ENCODE measurements around the gene SRP14.

SRP14 gene

GRCh38 chr15:40059821-40060220 is 20.8 kb upstream of the SRP14 start:
- no peak for DNase-seq (ENCODE audit: low read depth)
- TF ChIP-seq, protein P1, sequence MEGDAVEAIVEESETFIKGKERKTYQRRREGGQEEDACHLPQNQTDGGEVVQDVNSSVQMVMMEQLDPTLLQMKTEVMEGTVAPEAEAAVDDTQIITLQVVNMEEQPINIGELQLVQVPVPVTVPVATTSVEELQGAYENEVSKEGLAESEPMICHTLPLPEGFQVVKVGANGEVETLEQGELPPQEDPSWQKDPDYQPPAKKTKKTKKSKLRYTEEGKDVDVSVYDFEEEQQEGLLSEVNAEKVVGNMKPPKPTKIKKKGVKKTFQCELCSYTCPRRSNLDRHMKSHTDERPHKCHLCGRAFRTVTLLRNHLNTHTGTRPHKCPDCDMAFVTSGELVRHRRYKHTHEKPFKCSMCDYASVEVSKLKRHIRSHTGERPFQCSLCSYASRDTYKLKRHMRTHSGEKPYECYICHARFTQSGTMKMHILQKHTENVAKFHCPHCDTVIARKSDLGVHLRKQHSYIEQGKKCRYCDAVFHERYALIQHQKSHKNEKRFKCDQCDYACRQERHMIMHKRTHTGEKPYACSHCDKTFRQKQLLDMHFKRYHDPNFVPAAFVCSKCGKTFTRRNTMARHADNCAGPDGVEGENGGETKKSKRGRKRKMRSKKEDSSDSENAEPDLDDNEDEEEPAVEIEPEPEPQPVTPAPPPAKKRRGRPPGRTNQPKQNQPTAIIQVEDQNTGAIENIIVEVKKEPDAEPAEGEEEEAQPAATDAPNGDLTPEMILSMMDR (IDR thresholded peaks at IDR 0.05; ENCODE audit: control insufficient read depth, extremely low read depth, insufficient read depth), result no peak
- no peak overlapping the region for H3K4me3 ChIP-seq (ENCODE audit: low read depth, low read length)

- TF ChIP-seq, protein P1 (IDR thresholded peaks at IDR 0.05; ENCODE audit: control insufficient read depth, extremely low read depth, insufficient read depth), result no peak
- no peak for DNase-seq (ENCODE audit: low read depth)
- H3K4me3 ChIP-seq (ENCODE audit: low read depth, low read length), result no peak overlapping the region
Observed at GRCh38 chr15:40058476-40059140, 19.6 kb upstream of the SRP14 start.

GRCh38 chr15:40055576-40056293 is 16.8 kb upstream of the SRP14 start:
- H3K4me3 ChIP-seq (ENCODE audit: low read depth, low read length), result no peak overlapping the region
- DNase-seq (ENCODE audit: low read depth), result peak; percentile 69
- TF ChIP-seq, protein P1 (IDR thresholded peaks at IDR 0.05; ENCODE audit: control insufficient read depth, extremely low read depth, insufficient read depth), result no peak

DNA sequence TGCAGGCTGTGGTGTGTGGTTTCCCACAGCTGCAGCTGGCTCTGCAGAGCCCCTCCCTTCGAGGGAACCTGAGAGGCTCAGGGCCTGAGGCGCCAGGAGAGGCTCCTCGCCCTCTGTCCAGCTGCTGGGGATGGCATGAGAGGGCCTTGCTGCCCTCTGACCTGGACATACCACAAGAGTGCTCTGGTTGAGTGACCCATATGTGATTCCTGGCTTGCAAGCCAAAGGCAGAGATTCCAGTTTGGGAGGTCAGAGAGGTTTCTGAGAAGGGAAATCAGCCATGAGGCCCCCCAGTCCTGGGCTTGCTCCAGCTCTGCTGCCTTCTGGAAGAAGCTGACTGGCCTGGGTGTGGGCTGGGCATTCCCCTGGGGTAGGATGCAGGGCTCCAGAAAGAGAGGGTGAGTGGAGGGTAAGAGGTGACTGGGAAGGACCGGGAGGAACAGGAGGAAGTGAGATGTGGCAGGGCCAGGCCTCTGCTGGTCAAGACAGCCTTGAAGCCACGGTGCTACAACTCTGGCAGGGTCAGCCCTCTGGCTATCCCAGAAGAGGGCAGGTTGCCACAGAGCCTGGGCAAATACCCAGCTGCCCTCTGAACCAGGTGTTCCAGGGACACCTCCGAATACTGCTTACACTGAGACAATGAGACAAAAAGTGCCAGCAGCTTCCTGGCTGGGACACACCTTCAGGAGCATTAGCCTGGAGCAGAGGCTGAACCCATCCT is 16.0 kb upstream of the SRP14 start:
- peak; percentile 88 for DNase-seq (ENCODE audit: low read depth)
- no peak overlapping the region for H3K4me3 ChIP-seq (ENCODE audit: low read depth, low read length)
- TF ChIP-seq, protein P1 (IDR thresholded peaks at IDR 0.05; ENCODE audit: control insufficient read depth, extremely low read depth, insufficient read depth), result 0 out of 2 replicates have a peak, but pooled peaks have one; percentile 10

DNA sequence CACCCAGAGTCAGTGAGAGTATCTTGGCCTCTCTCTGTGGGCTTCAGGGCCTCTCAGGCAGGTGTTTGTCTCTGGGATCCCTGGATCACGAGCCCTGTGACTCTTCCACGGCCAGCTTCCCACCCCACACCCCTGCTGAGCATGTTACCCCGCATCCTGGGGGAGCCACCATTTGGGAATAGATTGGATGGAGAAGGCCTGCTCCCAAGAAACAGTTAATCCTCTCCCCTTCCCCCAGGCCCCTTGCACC is 15.5 kb upstream of the SRP14 start:
- TF ChIP-seq, protein P1 (IDR thresholded peaks at IDR 0.05; ENCODE audit: control insufficient read depth, extremely low read depth, insufficient read depth), result no peak
- H3K4me3 ChIP-seq (ENCODE audit: low read depth, low read length), result no peak overlapping the region
- DNase-seq (ENCODE audit: low read depth), result no peak

DNA sequence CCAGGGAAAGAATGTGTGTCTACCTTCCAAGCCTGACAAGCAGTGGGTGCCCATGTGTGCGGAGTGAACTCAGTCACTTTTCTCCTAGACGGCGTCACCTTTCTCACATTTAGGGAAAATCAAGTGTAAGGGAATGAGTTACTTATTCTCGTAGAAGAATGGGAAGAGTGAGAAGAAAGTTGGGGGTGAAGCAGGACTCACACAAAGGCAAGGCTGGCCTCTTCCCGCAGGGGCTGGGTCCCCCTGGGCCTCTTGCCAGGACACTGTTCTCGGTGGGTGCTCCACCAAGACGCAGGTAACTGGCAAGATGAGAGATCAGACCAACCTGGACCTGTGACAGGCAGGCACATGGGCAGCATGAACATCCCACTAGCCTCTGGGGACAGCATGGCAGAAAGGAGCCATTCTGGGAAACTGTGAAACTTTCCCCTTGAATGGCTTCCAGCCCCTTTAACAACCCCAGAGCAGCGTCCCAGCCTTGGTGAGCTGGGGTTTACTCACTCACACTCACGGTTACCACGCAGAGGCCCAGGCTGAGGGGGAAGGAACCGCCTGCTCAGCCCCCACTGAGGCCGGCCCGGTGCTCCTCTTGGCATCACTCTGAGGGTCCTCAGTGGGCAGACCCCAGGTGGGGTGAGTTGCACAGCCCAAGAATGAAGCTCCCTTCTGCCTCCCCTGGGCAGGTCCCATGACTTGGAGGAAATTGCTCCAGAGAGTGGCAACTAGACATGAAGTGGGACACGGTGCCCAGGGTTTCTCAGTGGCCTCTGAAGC is 15.0 kb upstream of the SRP14 start:
- no peak overlapping the region for H3K4me3 ChIP-seq (ENCODE audit: low read depth, low read length)
- TF ChIP-seq, protein P1 (IDR thresholded peaks at IDR 0.05; ENCODE audit: control insufficient read depth, extremely low read depth, insufficient read depth), result no peak
- DNase-seq (ENCODE audit: low read depth), result no peak

Measured in LNCaP clone FGC (cell line).